Measurements from ENCODE around the gene NAV1. TPM values are rescaled to one million over a fixed set of nuclear protein-coding genes. Genes with fewer than 3 reads are reported as not detected.

NAV1 gene
- total RNA-seq, 1 experiment from 2014 or later = 51.0 TPM

DNA sequence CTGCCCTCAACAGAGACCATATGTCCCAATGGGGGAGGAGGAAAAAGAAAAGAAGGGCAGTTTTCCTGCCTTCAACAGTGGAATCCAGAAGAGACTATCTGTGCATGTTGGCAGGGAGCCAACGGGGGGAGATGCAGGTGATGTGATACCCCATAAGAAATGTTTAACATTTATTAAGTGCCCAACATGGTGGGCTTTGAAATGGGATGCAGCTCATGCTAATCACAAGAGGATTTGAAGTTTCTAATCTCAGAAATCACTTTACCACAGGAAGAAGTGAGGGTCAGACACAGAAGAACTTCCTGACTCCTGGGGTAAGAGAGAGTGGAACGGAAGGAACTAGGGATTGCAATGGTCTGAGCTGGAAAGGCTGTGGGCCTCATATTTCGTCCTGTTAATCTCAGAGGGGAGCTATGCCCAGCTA, 48.2 kb upstream of the NAV1 start:
- Mint-ChIP-seq H3K4me3 (no peak overlapping the region), H3K27ac (no peak overlapping the region), H3K36me3 (peaks cover 6% of the 10 kb centered on the region)

More for the DNA sequence above, 48.2 kb upstream of the NAV1 start:
- Mint-ChIP-seq H3K9me3 (peaks cover 6% of the 10 kb centered on the region), H3K4me1 (peaks cover 14% of the 10 kb centered on the region), H3K27me3 (ENCODE audit: low read depth) (no peaks in the 10 kb centered on the region)
- ATAC-seq (no peak), DNase-seq (ENCODE audit: low spot score) (no peak)
- CTCF ChIA-PET = interaction anchor here (0.9 to 3.9 kb wide), 5 partner anchors 9 to 55 kb away, joined by 4 to 32 read pairs (median 5); no protein-coding TSS in a partner anchor
- POLR2A ChIA-PET = interaction anchor here (0.6 kb wide), 1 partner anchor 36 kb away, joined by 3 read pairs; no protein-coding TSS in a partner anchor
- no peak for TF ChIP-seq GTF2I (CRISPR knock-in tag; conservative IDR thresholded peaks at IDR 0.05)
- TF ChIP-seq, protein P1, sequence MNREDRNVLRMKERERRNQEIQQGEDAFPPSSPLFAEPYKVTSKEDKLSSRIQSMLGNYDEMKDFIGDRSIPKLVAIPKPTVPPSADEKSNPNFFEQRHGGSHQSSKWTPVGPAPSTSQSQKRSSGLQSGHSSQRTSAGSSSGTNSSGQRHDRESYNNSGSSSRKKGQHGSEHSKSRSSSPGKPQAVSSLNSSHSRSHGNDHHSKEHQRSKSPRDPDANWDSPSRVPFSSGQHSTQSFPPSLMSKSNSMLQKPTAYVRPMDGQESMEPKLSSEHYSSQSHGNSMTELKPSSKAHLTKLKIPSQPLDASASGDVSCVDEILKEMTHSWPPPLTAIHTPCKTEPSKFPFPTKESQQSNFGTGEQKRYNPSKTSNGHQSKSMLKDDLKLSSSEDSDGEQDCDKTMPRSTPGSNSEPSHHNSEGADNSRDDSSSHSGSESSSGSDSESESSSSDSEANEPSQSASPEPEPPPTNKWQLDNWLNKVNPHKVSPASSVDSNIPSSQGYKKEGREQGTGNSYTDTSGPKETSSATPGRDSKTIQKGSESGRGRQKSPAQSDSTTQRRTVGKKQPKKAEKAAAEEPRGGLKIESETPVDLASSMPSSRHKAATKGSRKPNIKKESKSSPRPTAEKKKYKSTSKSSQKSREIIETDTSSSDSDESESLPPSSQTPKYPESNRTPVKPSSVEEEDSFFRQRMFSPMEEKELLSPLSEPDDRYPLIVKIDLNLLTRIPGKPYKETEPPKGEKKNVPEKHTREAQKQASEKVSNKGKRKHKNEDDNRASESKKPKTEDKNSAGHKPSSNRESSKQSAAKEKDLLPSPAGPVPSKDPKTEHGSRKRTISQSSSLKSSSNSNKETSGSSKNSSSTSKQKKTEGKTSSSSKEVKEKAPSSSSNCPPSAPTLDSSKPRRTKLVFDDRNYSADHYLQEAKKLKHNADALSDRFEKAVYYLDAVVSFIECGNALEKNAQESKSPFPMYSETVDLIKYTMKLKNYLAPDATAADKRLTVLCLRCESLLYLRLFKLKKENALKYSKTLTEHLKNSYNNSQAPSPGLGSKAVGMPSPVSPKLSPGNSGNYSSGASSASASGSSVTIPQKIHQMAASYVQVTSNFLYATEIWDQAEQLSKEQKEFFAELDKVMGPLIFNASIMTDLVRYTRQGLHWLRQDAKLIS (CRISPR knock-in tag; IDR thresholded peaks at IDR 0.05; ENCODE audit: borderline replicate concordance) = no peak
- no peak for TF ChIP-seq ZNF317 (CRISPR knock-in tag; IDR thresholded peaks at IDR 0.05; ENCODE audit: borderline replicate concordance, low read depth)
- no peak for TF ChIP-seq ZNF423 (CRISPR knock-in tag; IDR thresholded peaks at IDR 0.05)
- TF ChIP-seq, protein P2, sequence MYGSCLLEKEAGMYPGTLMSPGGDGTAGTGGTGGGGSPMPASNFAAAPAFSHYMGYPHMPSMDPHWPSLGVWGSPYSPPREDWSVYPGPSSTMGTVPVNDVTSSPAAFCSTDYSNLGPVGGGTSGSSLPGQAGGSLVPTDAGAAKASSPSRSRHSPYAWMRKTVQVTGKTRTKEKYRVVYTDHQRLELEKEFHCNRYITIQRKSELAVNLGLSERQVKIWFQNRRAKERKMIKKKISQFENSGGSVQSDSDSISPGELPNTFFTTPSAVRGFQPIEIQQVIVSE (CRISPR knock-in tag; IDR thresholded peaks at IDR 0.05; ENCODE audit: borderline replicate concordance) = no peak
- TF ChIP-seq, protein P3, sequence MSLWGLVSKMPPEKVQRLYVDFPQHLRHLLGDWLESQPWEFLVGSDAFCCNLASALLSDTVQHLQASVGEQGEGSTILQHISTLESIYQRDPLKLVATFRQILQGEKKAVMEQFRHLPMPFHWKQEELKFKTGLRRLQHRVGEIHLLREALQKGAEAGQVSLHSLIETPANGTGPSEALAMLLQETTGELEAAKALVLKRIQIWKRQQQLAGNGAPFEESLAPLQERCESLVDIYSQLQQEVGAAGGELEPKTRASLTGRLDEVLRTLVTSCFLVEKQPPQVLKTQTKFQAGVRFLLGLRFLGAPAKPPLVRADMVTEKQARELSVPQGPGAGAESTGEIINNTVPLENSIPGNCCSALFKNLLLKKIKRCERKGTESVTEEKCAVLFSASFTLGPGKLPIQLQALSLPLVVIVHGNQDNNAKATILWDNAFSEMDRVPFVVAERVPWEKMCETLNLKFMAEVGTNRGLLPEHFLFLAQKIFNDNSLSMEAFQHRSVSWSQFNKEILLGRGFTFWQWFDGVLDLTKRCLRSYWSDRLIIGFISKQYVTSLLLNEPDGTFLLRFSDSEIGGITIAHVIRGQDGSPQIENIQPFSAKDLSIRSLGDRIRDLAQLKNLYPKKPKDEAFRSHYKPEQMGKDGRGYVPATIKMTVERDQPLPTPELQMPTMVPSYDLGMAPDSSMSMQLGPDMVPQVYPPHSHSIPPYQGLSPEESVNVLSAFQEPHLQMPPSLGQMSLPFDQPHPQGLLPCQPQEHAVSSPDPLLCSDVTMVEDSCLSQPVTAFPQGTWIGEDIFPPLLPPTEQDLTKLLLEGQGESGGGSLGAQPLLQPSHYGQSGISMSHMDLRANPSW (CRISPR knock-in tag; conservative IDR thresholded peaks at IDR 0.05; ENCODE audit: low read depth) = no peak
- no peak for TF ChIP-seq ZNF416 (CRISPR knock-in tag; IDR thresholded peaks at IDR 0.05)
- TF ChIP-seq, protein P4, sequence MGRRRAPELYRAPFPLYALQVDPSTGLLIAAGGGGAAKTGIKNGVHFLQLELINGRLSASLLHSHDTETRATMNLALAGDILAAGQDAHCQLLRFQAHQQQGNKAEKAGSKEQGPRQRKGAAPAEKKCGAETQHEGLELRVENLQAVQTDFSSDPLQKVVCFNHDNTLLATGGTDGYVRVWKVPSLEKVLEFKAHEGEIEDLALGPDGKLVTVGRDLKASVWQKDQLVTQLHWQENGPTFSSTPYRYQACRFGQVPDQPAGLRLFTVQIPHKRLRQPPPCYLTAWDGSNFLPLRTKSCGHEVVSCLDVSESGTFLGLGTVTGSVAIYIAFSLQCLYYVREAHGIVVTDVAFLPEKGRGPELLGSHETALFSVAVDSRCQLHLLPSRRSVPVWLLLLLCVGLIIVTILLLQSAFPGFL (CRISPR knock-in tag; IDR thresholded peaks at IDR 0.05; ENCODE audit: borderline replicate concordance) = no peak
- TF ChIP-seq, protein P5, sequence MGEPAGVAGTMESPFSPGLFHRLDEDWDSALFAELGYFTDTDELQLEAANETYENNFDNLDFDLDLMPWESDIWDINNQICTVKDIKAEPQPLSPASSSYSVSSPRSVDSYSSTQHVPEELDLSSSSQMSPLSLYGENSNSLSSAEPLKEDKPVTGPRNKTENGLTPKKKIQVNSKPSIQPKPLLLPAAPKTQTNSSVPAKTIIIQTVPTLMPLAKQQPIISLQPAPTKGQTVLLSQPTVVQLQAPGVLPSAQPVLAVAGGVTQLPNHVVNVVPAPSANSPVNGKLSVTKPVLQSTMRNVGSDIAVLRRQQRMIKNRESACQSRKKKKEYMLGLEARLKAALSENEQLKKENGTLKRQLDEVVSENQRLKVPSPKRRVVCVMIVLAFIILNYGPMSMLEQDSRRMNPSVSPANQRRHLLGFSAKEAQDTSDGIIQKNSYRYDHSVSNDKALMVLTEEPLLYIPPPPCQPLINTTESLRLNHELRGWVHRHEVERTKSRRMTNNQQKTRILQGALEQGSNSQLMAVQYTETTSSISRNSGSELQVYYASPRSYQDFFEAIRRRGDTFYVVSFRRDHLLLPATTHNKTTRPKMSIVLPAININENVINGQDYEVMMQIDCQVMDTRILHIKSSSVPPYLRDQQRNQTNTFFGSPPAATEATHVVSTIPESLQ (CRISPR knock-in tag; IDR thresholded peaks at IDR 0.05) = no peak
- no peak for TF ChIP-seq ZNF263 (CRISPR knock-in tag; IDR thresholded peaks at IDR 0.05; ENCODE audit: low read depth)
- TF ChIP-seq, protein P6, sequence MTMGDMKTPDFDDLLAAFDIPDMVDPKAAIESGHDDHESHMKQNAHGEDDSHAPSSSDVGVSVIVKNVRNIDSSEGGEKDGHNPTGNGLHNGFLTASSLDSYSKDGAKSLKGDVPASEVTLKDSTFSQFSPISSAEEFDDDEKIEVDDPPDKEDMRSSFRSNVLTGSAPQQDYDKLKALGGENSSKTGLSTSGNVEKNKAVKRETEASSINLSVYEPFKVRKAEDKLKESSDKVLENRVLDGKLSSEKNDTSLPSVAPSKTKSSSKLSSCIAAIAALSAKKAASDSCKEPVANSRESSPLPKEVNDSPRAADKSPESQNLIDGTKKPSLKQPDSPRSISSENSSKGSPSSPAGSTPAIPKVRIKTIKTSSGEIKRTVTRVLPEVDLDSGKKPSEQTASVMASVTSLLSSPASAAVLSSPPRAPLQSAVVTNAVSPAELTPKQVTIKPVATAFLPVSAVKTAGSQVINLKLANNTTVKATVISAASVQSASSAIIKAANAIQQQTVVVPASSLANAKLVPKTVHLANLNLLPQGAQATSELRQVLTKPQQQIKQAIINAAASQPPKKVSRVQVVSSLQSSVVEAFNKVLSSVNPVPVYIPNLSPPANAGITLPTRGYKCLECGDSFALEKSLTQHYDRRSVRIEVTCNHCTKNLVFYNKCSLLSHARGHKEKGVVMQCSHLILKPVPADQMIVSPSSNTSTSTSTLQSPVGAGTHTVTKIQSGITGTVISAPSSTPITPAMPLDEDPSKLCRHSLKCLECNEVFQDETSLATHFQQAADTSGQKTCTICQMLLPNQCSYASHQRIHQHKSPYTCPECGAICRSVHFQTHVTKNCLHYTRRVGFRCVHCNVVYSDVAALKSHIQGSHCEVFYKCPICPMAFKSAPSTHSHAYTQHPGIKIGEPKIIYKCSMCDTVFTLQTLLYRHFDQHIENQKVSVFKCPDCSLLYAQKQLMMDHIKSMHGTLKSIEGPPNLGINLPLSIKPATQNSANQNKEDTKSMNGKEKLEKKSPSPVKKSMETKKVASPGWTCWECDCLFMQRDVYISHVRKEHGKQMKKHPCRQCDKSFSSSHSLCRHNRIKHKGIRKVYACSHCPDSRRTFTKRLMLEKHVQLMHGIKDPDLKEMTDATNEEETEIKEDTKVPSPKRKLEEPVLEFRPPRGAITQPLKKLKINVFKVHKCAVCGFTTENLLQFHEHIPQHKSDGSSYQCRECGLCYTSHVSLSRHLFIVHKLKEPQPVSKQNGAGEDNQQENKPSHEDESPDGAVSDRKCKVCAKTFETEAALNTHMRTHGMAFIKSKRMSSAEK (CRISPR knock-in tag; IDR thresholded peaks at IDR 0.05; ENCODE audit: borderline replicate concordance) = no peak
- TF ChIP-seq JUN (CRISPR knock-in tag; IDR thresholded peaks at IDR 0.05) = no peak
- no peak for TF ChIP-seq MYBL2 (CRISPR knock-in tag; IDR thresholded peaks at IDR 0.05)
- TF ChIP-seq SOX15 (CRISPR knock-in tag; IDR thresholded peaks at IDR 0.05) = no peak
- TF ChIP-seq NR3C1 (CRISPR knock-in tag; conservative IDR thresholded peaks at IDR 0.05; ENCODE audit: low read depth) = no peak
- TF ChIP-seq PRRX2 (CRISPR knock-in tag; IDR thresholded peaks at IDR 0.05) = no peak
- TF ChIP-seq, protein P7, sequence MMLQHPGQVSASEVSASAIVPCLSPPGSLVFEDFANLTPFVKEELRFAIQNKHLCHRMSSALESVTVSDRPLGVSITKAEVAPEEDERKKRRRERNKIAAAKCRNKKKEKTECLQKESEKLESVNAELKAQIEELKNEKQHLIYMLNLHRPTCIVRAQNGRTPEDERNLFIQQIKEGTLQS (CRISPR knock-in tag; conservative IDR thresholded peaks at IDR 0.05) = no peak
- TF ChIP-seq, protein P8, sequence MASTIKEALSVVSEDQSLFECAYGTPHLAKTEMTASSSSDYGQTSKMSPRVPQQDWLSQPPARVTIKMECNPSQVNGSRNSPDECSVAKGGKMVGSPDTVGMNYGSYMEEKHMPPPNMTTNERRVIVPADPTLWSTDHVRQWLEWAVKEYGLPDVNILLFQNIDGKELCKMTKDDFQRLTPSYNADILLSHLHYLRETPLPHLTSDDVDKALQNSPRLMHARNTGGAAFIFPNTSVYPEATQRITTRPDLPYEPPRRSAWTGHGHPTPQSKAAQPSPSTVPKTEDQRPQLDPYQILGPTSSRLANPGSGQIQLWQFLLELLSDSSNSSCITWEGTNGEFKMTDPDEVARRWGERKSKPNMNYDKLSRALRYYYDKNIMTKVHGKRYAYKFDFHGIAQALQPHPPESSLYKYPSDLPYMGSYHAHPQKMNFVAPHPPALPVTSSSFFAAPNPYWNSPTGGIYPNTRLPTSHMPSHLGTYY (CRISPR knock-in tag; IDR thresholded peaks at IDR 0.05) = no peak
- TF ChIP-seq, protein P9, sequence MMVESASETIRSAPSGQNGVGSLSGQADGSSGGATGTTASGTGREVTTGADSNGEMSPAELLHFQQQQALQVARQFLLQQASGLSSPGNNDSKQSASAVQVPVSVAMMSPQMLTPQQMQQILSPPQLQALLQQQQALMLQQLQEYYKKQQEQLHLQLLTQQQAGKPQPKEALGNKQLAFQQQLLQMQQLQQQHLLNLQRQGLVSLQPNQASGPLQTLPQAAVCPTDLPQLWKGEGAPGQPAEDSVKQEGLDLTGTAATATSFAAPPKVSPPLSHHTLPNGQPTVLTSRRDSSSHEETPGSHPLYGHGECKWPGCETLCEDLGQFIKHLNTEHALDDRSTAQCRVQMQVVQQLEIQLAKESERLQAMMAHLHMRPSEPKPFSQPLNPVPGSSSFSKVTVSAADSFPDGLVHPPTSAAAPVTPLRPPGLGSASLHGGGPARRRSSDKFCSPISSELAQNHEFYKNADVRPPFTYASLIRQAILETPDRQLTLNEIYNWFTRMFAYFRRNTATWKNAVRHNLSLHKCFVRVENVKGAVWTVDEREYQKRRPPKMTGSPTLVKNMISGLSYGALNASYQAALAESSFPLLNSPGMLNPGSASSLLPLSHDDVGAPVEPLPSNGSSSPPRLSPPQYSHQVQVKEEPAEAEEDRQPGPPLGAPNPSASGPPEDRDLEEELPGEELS (CRISPR knock-in tag; IDR thresholded peaks at IDR 0.05) = no peak
